ENCODE measurements around the gene ABCC3. TPM values are rescaled to one million over a fixed set of nuclear protein-coding genes. Genes with fewer than 3 reads are reported as not detected.
A peak's percentile ranks its signal among the peaks of the same experiment; 100 is the strongest.

The ABCC3 gene
- total and polyA plus RNA-seq, 8 donors, result 13.6 to 1,043 (median 188) TPM

- Histone ChIP-seq H3K27me3 (no peaks in the 10 kb centered on the region), H3K4me1 (peaks cover 40 to 99% (median 75%) of the 10 kb centered on the region in 4 donors), H3K36me3 (peaks cover 0 to 5% (median 0%) of the 10 kb centered on the region in 4 donors), H3K9me3 (no peaks in the 10 kb centered on the region), H3K27ac (peak overlapping the region in 3 of 5 donors; percentile 46 to 71 (median 49)), H3K4me3 (no peak overlapping the region)
- intact Hi-C loops (cut with DNase I; ENCODE audit: low total_unique reads), result no loop called here
- TF ChIP-seq EP300 (IDR thresholded peaks at IDR 0.05), result no peak
- TF ChIP-seq CTCF (IDR thresholded peaks at IDR 0.05), result no peak
- TF ChIP-seq POLR2AphosphoS5 (IDR thresholded peaks at IDR 0.05), result no peak
- no peak for TF ChIP-seq POLR2A (IDR thresholded peaks at IDR 0.05)
- 51 to 62% (median 54%) methylated on average over 7 of the region's 7 CpGs for WGBS, 5 donors
- DNase-seq, result no peak
Observed at GRCh38 chr17:50731575-50732460, 97.1 kb downstream of the ABCC3 start.

- Histone ChIP-seq H3K36me3 (peaks cover 22 to 37% (median 32%) of the 10 kb centered on the region in 4 donors), H3K4me3 (no peak overlapping the region), H3K4me1 (peaks cover 17 to 81% (median 49%) of the 10 kb centered on the region in 4 donors), H3K27me3 (no peaks in the 10 kb centered on the region), H3K9me3 (no peaks in the 10 kb centered on the region), H3K27ac (no peak overlapping the region)
- intact Hi-C loops (cut with DNase I; ENCODE audit: low total_unique reads), result no loop called here
- 70 to 83% (median 72%) methylated on average over 3 of the region's 3 CpGs for WGBS, 5 donors
- no peak for DNase-seq
- TF ChIP-seq POLR2A (IDR thresholded peaks at IDR 0.05) (no peak), EP300 (IDR thresholded peaks at IDR 0.05) (no peak)
Observed at GRCh38 chr17:50735287-50735686, 100.6 kb downstream of the ABCC3 start.

- WGBS, 5 donors, result 86 to 89% (median 88%) methylated on average over 2 of the region's 2 CpGs
- H3K9me3 ChIP-seq, result no peaks in the 10 kb centered on the region
- peaks cover 3 to 61% (median 31%) of the 10 kb centered on the region in 4 donors for H3K4me1 ChIP-seq
- intact Hi-C loops (cut with DNase I; ENCODE audit: low total_unique reads), result no loop called here
- H3K27me3 ChIP-seq, result no peaks in the 10 kb centered on the region
- TF ChIP-seq POLR2A (IDR thresholded peaks at IDR 0.05) (no peak), CTCF (IDR thresholded peaks at IDR 0.05) (no peak), POLR2AphosphoS5 (IDR thresholded peaks at IDR 0.05) (no peak)
- no peak overlapping the region for H3K4me3 ChIP-seq
- H3K27ac ChIP-seq, result no peak overlapping the region
- no peak for DNase-seq
- H3K36me3 ChIP-seq, result peaks cover 37 to 56% (median 51%) of the 10 kb centered on the region in 4 donors
Observed at GRCh38 chr17:50737118-50737698, 102.5 kb downstream of the ABCC3 start.

GRCh38 chr17:50739098-50739497, 104.4 kb downstream of the ABCC3 start:
- H3K4me3 ChIP-seq, result no peak overlapping the region

More at GRCh38 chr17:50739098-50739497, 104.4 kb downstream of the ABCC3 start:
- WGBS, 5 donors, result 43 to 73% (median 52%) methylated on average over 2 of the region's 2 CpGs
- H3K4me1 ChIP-seq, result peaks cover 0 to 43% (median 21%) of the 10 kb centered on the region in 4 donors
- H3K9me3 ChIP-seq, result no peaks in the 10 kb centered on the region
- no peak for DNase-seq
- TF ChIP-seq POLR2AphosphoS5 (IDR thresholded peaks at IDR 0.05), result no peak
- no peak for TF ChIP-seq POLR2A (IDR thresholded peaks at IDR 0.05)
- TF ChIP-seq EP300 (IDR thresholded peaks at IDR 0.05), result no peak
- TF ChIP-seq CTCF (IDR thresholded peaks at IDR 0.05), result no peak
- H3K27me3 ChIP-seq, result no peaks in the 10 kb centered on the region
- no peak overlapping the region for H3K27ac ChIP-seq
- intact Hi-C loops (cut with DNase I; ENCODE audit: low total_unique reads), result no loop called here
- peaks cover 56 to 75% (median 70%) of the 10 kb centered on the region in 4 donors for H3K36me3 ChIP-seq

Small RNAs within 50 kb of the gene (small RNA-seq; reads per million reads assigned to genes)
- gene RF00019, result 0 reads per million in 4 donors

Other genes starting within 250 kb of the ABCC3 start
- gene LRRC59, start 237.4 kb upstream of the ABCC3 start, total RNA-seq, result 100 to 1,000 TPM in 2 of 5 donors, 10 to 100 TPM in 3; 40.8 to 117 (median 77.1) TPM
- 10 to 100 TPM; 32.2 to 76.7 (median 75.3) TPM for gene LRRC59, start 237.4 kb upstream of the ABCC3 start, polyA plus RNA-seq
- 100 to 1,000 TPM in 3 of 5 donors, 10 to 100 TPM in 2; 16.1 to 172 (median 103) TPM for gene ACSF2, start 208.7 kb upstream of the ABCC3 start, total RNA-seq
- gene ACSF2, start 208.7 kb upstream of the ABCC3 start, polyA plus RNA-seq, result 10 to 100 TPM; 44.7 to 86.8 (median 49.1) TPM
- 10 to 100 TPM in 2 of 5 donors, under 1 TPM in 2, not detected in 1; 0.45 to 12.0 (median 6.0) TPM for gene CHAD, start 166.0 kb upstream of the ABCC3 start, total RNA-seq
- gene CHAD, start 166.0 kb upstream of the ABCC3 start, polyA plus RNA-seq, result 1 to 10 TPM; 2.6 to 8.5 (median 4.9) TPM
- gene RSAD1, start 156.0 kb upstream of the ABCC3 start, total RNA-seq, result 10 to 100 TPM; 18.7 to 54.8 (median 22.0) TPM
- gene RSAD1, start 156.0 kb upstream of the ABCC3 start, polyA plus RNA-seq, result 10 to 100 TPM; 23.9 to 29.4 (median 28.7) TPM
- gene MYCBPAP, start 126.4 kb upstream of the ABCC3 start, total RNA-seq, result 1 to 10 TPM in 3 of 5 donors, not detected in 2; 1.1 to 2.7 (median 2.6) TPM
- gene MYCBPAP, start 126.4 kb upstream of the ABCC3 start, polyA plus RNA-seq, result under 1 TPM in 2 of 3 donors, not detected in 1; 0.25 to 0.31 TPM
- 100 to 1,000 TPM in 2 of 5 donors, 10 to 100 TPM in 2, 1 to 10 TPM in 1; 6.4 to 117 (median 49.5) TPM for gene EPN3, start 102.1 kb upstream of the ABCC3 start, total RNA-seq
- 10 to 100 TPM; 25.9 to 76.3 (median 40.6) TPM for gene EPN3, start 102.1 kb upstream of the ABCC3 start, polyA plus RNA-seq
- 1,000 to 10,000 TPM in 1 of 5 donors, 100 to 1,000 TPM in 3, 10 to 100 TPM in 1; 45.0 to 1,214 (median 194) TPM for gene SPATA20, start 87.7 kb upstream of the ABCC3 start, total RNA-seq
- gene SPATA20, start 87.7 kb upstream of the ABCC3 start, polyA plus RNA-seq, result 10 to 100 TPM; 24.8 to 58.6 (median 40.6) TPM
- 1 to 10 TPM in 2 of 5 donors, not detected in 3; 2.0 to 3.7 TPM for gene CACNA1G, start 74.2 kb upstream of the ABCC3 start, total RNA-seq
- gene CACNA1G, start 74.2 kb upstream of the ABCC3 start, polyA plus RNA-seq, result under 1 TPM in 2 of 3 donors, not detected in 1; 0.06 to 0.10 TPM
- gene ANKRD40, start 73.0 kb downstream of the ABCC3 start, total RNA-seq, result 10 to 100 TPM in 4 of 5 donors, 1 to 10 TPM in 1; 7.5 to 36.6 (median 23.2) TPM
- gene ANKRD40, start 73.0 kb downstream of the ABCC3 start, polyA plus RNA-seq, result 10 to 100 TPM in 2 of 3 donors, 1 to 10 TPM in 1; 8.3 to 18.8 (median 16.0) TPM
- 100 to 1,000 TPM; 170 to 429 (median 221) TPM for gene LUC7L3, start 84.7 kb downstream of the ABCC3 start, total RNA-seq
- 1,000 to 10,000 TPM in 1 of 3 donors, 100 to 1,000 TPM in 1, 10 to 100 TPM in 1; 63.4 to 1,211 (median 106) TPM for gene LUC7L3, start 84.7 kb downstream of the ABCC3 start, polyA plus RNA-seq
- gene ANKRD40CL, start 132.6 kb downstream of the ABCC3 start, total RNA-seq, result 10 to 100 TPM in 1 of 5 donors, 1 to 10 TPM in 2, not detected in 2; 1.4 to 19.4 (median 2.8) TPM
- 1 to 10 TPM in 1 of 3 donors, under 1 TPM in 1, not detected in 1; 0.40 to 7.0 TPM for gene ANKRD40CL, start 132.6 kb downstream of the ABCC3 start, polyA plus RNA-seq
- gene WFIKKN2, start 200.7 kb downstream of the ABCC3 start, total RNA-seq, result under 1 TPM in 1 of 5 donors, not detected in 4; 0.37 TPM
- gene WFIKKN2, start 200.7 kb downstream of the ABCC3 start, polyA plus RNA-seq, result under 1 TPM; 0.05 to 0.46 (median 0.06) TPM
- 100 to 1,000 TPM in 3 of 5 donors, 10 to 100 TPM in 2; 69.4 to 346 (median 100) TPM for gene TOB1, start 231.5 kb downstream of the ABCC3 start, total RNA-seq
- gene TOB1, start 231.5 kb downstream of the ABCC3 start, polyA plus RNA-seq, result 10 to 100 TPM; 30.1 to 40.0 (median 39.9) TPM

Data from stomach (tissue), 9 donors.